HCT116 (cell line): ENCODE data around the gene BACH1. TPM values are rescaled to one million over a fixed set of nuclear protein-coding genes. Genes with fewer than 3 reads are reported as not detected.

Source experiments
- ATAC-seq: fragments of 200-7000 bp; cut with Tn5 transposase; 2 replicates; pipeline ENCODE4 v1.9.1; 2020; ENCODE audit warnings: mild to moderate bottlenecking, moderate library complexity
- BruUV-seq: library from RNA; stranded (reverse); fragments of 400-500 nt; replicated peaks from 2 replicates; lab custom pipeline; 2021; lab: Mats Ljungman, UMichigan
- CTCF ChIA-PET: fragments of 300-600 bp; sonication (Branson Sonifier 250); formaldehyde crosslinking; loops from one replicate; lab custom pipeline; 2021; ENCODE audit warnings: antibody characterized with exemption; lab: Charles Lee
- POLR2A ChIA-PET: fragments of 300-600, 350-600 bp; sonication (Branson Sonifier 250); formaldehyde crosslinking; loops from one replicate; lab custom pipeline; 2021; ENCODE audit warnings: antibody characterized with exemption; lab: Charles Lee
- RAD21 ChIA-PET, 2 experiments: fragments of 300-600 bp; sonication (Branson Sonifier 250); formaldehyde crosslinking; loops; one replicate each; lab custom pipeline; 2023; ENCODE audit warnings: low total read pairs in 2 of 2; ENCODE audit not compliant: uncharacterized antibody in 2 of 2, unreplicated experiment in 2 of 2, low non-redundant PET in 1 of 2; lab: Charles Lee
- DNase-seq: peaks from one replicate; pipeline ENCODE4 v3.0.0-alpha.2; 2010; ENCODE audit warnings: low read depth, low spot score
- H2AFZ ChIP-seq: fragments of 200-600 bp; shearing (Covaris generic), sonication (generic); 2 replicates; pipeline ENCODE4 v1.6.1; 2017; ENCODE audit warnings: low read depth, mixed run types, mixed read lengths, antibody characterized with exemption, low read length; ENCODE audit not compliant: poor library complexity, severe bottlenecking
- H3K27ac ChIP-seq: 2 replicates; pipeline ENCODE4 v1.5.1; 2012; ENCODE audit warnings: low read depth, low read length
- H3K27me3 ChIP-seq: fragments of 200-600 bp; sonication (generic); 2 replicates; pipeline ENCODE4 v1.6.1; 2016; ENCODE audit warnings: mixed run types, low read length, mixed read lengths; ENCODE audit not compliant: insufficient read depth
- H3K36me3 ChIP-seq, 2 experiments: fragments of 200-500 bp in 1 of 2; fragments of 200-600 bp in 1 of 2; sonication (Bioruptor generic) in 1 of 2; sonication (generic) in 1 of 2; 2 replicates each; pipeline versions ENCODE4 v1.5.1 to v1.6.1; 2014 to 2016; ENCODE audit warnings: low read length in 2 of 2, inconsistent platforms in 1 of 2, mixed read lengths in 1 of 2, mixed run types in 1 of 2; ENCODE audit not compliant: insufficient read depth in 2 of 2, control insufficient read depth in 1 of 2
- H3K4me1 ChIP-seq, 2 experiments: fragments of 200-600 bp in 1 of 2; sonication (generic) in 1 of 2; 2 replicates each; pipeline versions ENCODE4 v1.5.1 to v1.6.1; 2012 to 2017; ENCODE audit warnings: low read length in 2 of 2, inconsistent platforms in 1 of 2, mild to moderate bottlenecking in 1 of 2, mixed read lengths in 1 of 2, mixed run types in 1 of 2, moderate library complexity in 1 of 2; ENCODE audit not compliant: insufficient read depth in 2 of 2, control insufficient read depth in 1 of 2
- H3K4me2 ChIP-seq: fragments of 200-600 bp; sonication (generic); 2 replicates; pipeline ENCODE4 v1.6.1; 2017; ENCODE audit warnings: mixed run types, low read length, mixed read lengths
- H3K4me3 ChIP-seq, 2 experiments: fragments of 200-600 bp in 1 of 2; sonication (generic) in 1 of 2; replicated peaks in 1 of 2; 2 replicates each; pipeline ENCODE4 v1.5.1; 2011 to 2016; ENCODE audit warnings: low read length in 2 of 2, control low read depth in 1 of 2, low read depth in 1 of 2, mild to moderate bottlenecking in 1 of 2, mixed read lengths in 1 of 2, mixed run types in 1 of 2
- H3K79me2 ChIP-seq: fragments of 200-600 bp; sonication (generic); 2 replicates; pipeline ENCODE4 v1.6.1; 2017; ENCODE audit warnings: mild to moderate bottlenecking, mixed run types, low read length, moderate library complexity, mixed read lengths; ENCODE audit not compliant: insufficient read depth
- H3K9ac ChIP-seq: fragments of 200-600 bp; sonication (generic); 2 replicates; pipeline ENCODE4 v1.6.1; 2016; ENCODE audit warnings: low read length, mixed read lengths
- H3K9me2 ChIP-seq: fragments of 200-600 bp; sonication (generic), shearing (Covaris generic); 2 replicates; pipeline ENCODE4 v1.6.1; 2017; ENCODE audit warnings: mixed run types, mild to moderate bottlenecking, moderate library complexity; ENCODE audit not compliant: insufficient read depth
- H3K9me3 ChIP-seq, 2 experiments: fragments of 200-500 bp in 1 of 2; fragments of 200-600 bp in 1 of 2; sonication (Bioruptor generic) in 1 of 2; sonication (generic) in 1 of 2; 2 replicates each; pipeline ENCODE4 v1.6.1; 2014 to 2017; ENCODE audit warnings: low read length in 2 of 2, mixed read lengths in 2 of 2, inconsistent platforms in 1 of 2, low read depth in 1 of 2, mild to moderate bottlenecking in 1 of 2, mixed run types in 1 of 2, moderate library complexity in 1 of 2; ENCODE audit not compliant: control insufficient read depth in 1 of 2, insufficient read depth in 1 of 2
- H4K20me1 ChIP-seq: fragments of 200-600 bp; sonication (generic), shearing (Covaris generic); 2 replicates; pipeline ENCODE4 v1.6.1; 2017; ENCODE audit warnings: mixed run types, mild to moderate bottlenecking, moderate library complexity; ENCODE audit not compliant: insufficient read depth
- CBX3 ChIP-seq: IDR thresholded peaks from 2 replicates; pipeline ENCODE4 v1.6.1; 2012; ENCODE audit warnings: low read depth
- CEBPB ChIP-seq: IDR thresholded peaks from 2 replicates; pipeline ENCODE4 v1.6.1; 2012; ENCODE audit warnings: low read depth
- EGR1 ChIP-seq: IDR thresholded peaks from 2 replicates; pipeline ENCODE4 v1.6.1; 2012; ENCODE audit warnings: low read depth
- EZH2 ChIP-seq: fragments of 200-600 bp; sonication (generic); IDR thresholded peaks from 2 replicates; pipeline ENCODE4 v1.6.1; 2017; ENCODE audit warnings: antibody characterized with exemption, mixed run types
- EZH2phosphoT487 ChIP-seq: fragments of 200-600 bp; IDR thresholded peaks from 2 replicates; pipeline ENCODE4 v1.6.1; 2018; ENCODE audit warnings: antibody characterized with exemption, borderline replicate concordance
- FOSL1 ChIP-seq: IDR thresholded peaks from 2 replicates; pipeline ENCODE4 v1.6.1; 2012; ENCODE audit warnings: low read depth
- POLR2A ChIP-seq: IDR thresholded peaks from 2 replicates; pipeline ENCODE4 v1.7.0; 2011; ENCODE audit warnings: borderline replicate concordance; ENCODE audit not compliant: insufficient read depth, insufficient read length; ENCODE audit errors: extremely low read depth
- POLR2AphosphoS5 ChIP-seq: IDR thresholded peaks from 2 replicates; pipeline ENCODE4 v1.6.1; 2011; ENCODE audit warnings: mild to moderate bottlenecking, low read depth, low read length, moderate library complexity
- RAD21 ChIP-seq: IDR thresholded peaks from 2 replicates; pipeline ENCODE4 v1.6.1; 2012; ENCODE audit warnings: low read depth, mild to moderate bottlenecking
- SIN3A ChIP-seq: IDR thresholded peaks from 2 replicates; pipeline ENCODE4 v1.6.1; 2012; ENCODE audit warnings: low read depth
- SP1 ChIP-seq: IDR thresholded peaks from 2 replicates; pipeline ENCODE4 v1.6.1; 2012; ENCODE audit warnings: low read depth
- SRF ChIP-seq: IDR thresholded peaks from 2 replicates; pipeline ENCODE4 v1.6.1; 2012; ENCODE audit warnings: low read depth
- TCF7L2 ChIP-seq: IDR thresholded peaks from 2 replicates; pipeline ENCODE4 v1.7.0; 2011; ENCODE audit warnings: borderline replicate concordance, inconsistent platforms; ENCODE audit not compliant: insufficient read depth, insufficient read length; ENCODE audit errors: extremely low read depth
- ZFX ChIP-seq: fragments of 450-650 bp; IDR thresholded peaks from 2 replicates; pipeline ENCODE4 v1.6.1; 2017
- intact Hi-C: fragments of 100-400 bp; cut with micrococcal nuclease; formaldehyde crosslinking; loops from 2 replicates; pipeline ENCODE4 v1.10.0; 2022
- total RNA-seq: library from RNA; stranded (reverse); gene quantifications from one replicate; pipeline ENCODE4 v1.2.1, GENCODE V29; 2021; ENCODE audit not compliant: unreplicated experiment
- TF ChIP-seq, protein P1 (sequence below): IDR thresholded peaks from 2 replicates; pipeline ENCODE4 v1.6.1; 2012; ENCODE audit warnings: low read depth

Gene BACH1
- total RNA-seq, 1 experiment from 2014 or later = 28.4 TPM

GRCh38 chr21:29302359-29302875 is 3.7 kb downstream of the BACH1 start:
- Histone ChIP-seq H2AFZ (no peak overlapping the region), H3K4me2 (no peak overlapping the region), H4K20me1 (peaks cover 3% of the 10 kb centered on the region; the same call in 1 of the 2 replicates), H3K4me3 (no peak overlapping the region), H3K36me3 (no peaks in the 10 kb centered on the region; a peak in 1 of 4 replicates), H3K79me2 (peaks cover 81% of the 10 kb centered on the region), H3K9me2 (no peaks in the 10 kb centered on the region), H3K27me3 (no peaks in the 10 kb centered on the region), H3K9me3 (no peaks in the 10 kb centered on the region), H3K9ac (no peak overlapping the region), H3K4me1 (peaks cover 10 to 21% of the 10 kb centered on the region in 2 experiments), H3K27ac (no peak overlapping the region)
- intact Hi-C loops = no loop called here
- ChIA-PET CTCF (interaction anchor here (1.7 kb wide), 1 partner anchor 138 kb away, joined by 4 read pairs; no protein-coding TSS in a partner anchor), POLR2A (no interaction called here), RAD21 (no interaction called here)
- ATAC-seq (no peak), DNase-seq (no peak)
- no peak for TF ChIP-seq SP1
- no peak for TF ChIP-seq POLR2AphosphoS5
- TF ChIP-seq EZH2 = no peak
- no peak for TF ChIP-seq ZFX
- no peak for TF ChIP-seq SIN3A
- TF ChIP-seq RAD21 = no peak
- TF ChIP-seq POLR2A = no peak
- no peak for TF ChIP-seq EGR1
- no peak for TF ChIP-seq SRF
- TF ChIP-seq CBX3 = no peak
- TF ChIP-seq CEBPB = no peak
- TF ChIP-seq FOSL1 = no peak
- TF ChIP-seq TCF7L2 = no peak
- TF ChIP-seq, protein P1, sequence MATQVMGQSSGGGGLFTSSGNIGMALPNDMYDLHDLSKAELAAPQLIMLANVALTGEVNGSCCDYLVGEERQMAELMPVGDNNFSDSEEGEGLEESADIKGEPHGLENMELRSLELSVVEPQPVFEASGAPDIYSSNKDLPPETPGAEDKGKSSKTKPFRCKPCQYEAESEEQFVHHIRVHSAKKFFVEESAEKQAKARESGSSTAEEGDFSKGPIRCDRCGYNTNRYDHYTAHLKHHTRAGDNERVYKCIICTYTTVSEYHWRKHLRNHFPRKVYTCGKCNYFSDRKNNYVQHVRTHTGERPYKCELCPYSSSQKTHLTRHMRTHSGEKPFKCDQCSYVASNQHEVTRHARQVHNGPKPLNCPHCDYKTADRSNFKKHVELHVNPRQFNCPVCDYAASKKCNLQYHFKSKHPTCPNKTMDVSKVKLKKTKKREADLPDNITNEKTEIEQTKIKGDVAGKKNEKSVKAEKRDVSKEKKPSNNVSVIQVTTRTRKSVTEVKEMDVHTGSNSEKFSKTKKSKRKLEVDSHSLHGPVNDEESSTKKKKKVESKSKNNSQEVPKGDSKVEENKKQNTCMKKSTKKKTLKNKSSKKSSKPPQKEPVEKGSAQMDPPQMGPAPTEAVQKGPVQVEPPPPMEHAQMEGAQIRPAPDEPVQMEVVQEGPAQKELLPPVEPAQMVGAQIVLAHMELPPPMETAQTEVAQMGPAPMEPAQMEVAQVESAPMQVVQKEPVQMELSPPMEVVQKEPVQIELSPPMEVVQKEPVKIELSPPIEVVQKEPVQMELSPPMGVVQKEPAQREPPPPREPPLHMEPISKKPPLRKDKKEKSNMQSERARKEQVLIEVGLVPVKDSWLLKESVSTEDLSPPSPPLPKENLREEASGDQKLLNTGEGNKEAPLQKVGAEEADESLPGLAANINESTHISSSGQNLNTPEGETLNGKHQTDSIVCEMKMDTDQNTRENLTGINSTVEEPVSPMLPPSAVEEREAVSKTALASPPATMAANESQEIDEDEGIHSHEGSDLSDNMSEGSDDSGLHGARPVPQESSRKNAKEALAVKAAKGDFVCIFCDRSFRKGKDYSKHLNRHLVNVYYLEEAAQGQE = no peak
- TF ChIP-seq EZH2phosphoT487 = no peak
- BruUV-seq = no TSS peak
